Upper lobe of left lung (tissue), 4 donors: ENCODE measurements around the gene TCAF2.
"Not testable (repeated sequence)": the region's sequence is repeated elsewhere in the genome, so short reads cannot be mapped to it uniquely, and the experiment has no call there.

Experiments
- POLR2A ChIP-seq, 4 donors: fragments of 450-650 bp; IDR thresholded peaks; one replicate each; pipeline ENCODE4 v1.5.1; 2016 to 2017; ENCODE audit warnings: antibody characterized with exemption in 4 of 4, mild to moderate bottlenecking in 2 of 4
- TF ChIP-seq, protein P1 (sequence below), 6 experiments: fragments of 450-650 bp in 4 of 6; fragments of 200-600 bp in 2 of 6; sonication (generic) in 2 of 6; IDR thresholded peaks; one replicate each; pipeline ENCODE4 v1.5.1; 2016 to 2019; ENCODE audit warnings: antibody characterized with exemption in 6 of 6

DNA sequence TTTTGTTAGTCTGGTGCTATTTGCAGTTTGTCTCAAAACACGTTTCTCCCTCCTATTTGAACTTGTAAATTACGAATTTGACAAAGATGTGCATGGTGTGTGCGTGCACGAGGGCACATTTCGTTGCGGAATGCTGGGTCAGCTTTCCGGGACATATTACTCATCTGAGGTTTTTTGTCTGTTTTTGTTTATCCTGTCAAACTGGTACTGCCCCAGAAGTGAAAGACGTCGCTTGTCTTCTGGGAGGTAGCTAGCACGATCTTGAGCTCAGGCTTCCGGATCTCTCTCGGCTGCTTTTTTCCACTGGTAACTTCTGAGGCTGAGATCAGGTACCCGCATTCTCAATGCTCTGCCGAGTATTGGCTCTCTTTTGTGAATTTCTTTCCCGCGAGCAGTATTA lies 401 bp downstream of the TCAF2 start:
- TF ChIP-seq, protein P1, sequence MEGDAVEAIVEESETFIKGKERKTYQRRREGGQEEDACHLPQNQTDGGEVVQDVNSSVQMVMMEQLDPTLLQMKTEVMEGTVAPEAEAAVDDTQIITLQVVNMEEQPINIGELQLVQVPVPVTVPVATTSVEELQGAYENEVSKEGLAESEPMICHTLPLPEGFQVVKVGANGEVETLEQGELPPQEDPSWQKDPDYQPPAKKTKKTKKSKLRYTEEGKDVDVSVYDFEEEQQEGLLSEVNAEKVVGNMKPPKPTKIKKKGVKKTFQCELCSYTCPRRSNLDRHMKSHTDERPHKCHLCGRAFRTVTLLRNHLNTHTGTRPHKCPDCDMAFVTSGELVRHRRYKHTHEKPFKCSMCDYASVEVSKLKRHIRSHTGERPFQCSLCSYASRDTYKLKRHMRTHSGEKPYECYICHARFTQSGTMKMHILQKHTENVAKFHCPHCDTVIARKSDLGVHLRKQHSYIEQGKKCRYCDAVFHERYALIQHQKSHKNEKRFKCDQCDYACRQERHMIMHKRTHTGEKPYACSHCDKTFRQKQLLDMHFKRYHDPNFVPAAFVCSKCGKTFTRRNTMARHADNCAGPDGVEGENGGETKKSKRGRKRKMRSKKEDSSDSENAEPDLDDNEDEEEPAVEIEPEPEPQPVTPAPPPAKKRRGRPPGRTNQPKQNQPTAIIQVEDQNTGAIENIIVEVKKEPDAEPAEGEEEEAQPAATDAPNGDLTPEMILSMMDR (IDR thresholded peaks at IDR 0.05): not testable (repeated sequence)
- not testable (repeated sequence) for TF ChIP-seq POLR2A (IDR thresholded peaks at IDR 0.05)
